ENCODE measurements around the gene LILRA6. TPM values are rescaled to one million over a fixed set of nuclear protein-coding genes. Genes with fewer than 3 reads are reported as not detected.
"Not testable (repeated sequence)": the region's sequence is repeated elsewhere in the genome, so short reads cannot be mapped to it uniquely, and the experiment has no call there.

The LILRA6 gene
- total RNA-seq, 4 donors from 2014 or later, result 1.0 to 1.7 TPM; not detected in 2

GRCh38 chr19:54222474-54223276, 19.9 kb downstream of the LILRA6 start, which contains the start of gene LILRB3:
TSS of gene LILRB3 (minus strand) at chr19:54223007. CDS start at chr19:54222976, 31 bp downstream.
- H3K36me3 ChIP-seq; intact Hi-C loops (cut with DNase I; ENCODE audit: low total_unique reads); DNase-seq; H3K4me1 ChIP-seq; H3K9me3 ChIP-seq; H3K27me3 ChIP-seq; H3K27ac ChIP-seq; H3K4me3 ChIP-seq: not testable (repeated sequence)

GRCh38 chr19:54221947-54222346, 20.6 kb downstream of the LILRA6 start:
- H3K36me3 ChIP-seq; H3K4me1 ChIP-seq; DNase-seq; intact Hi-C loops (cut with DNase I; ENCODE audit: low total_unique reads); H3K27ac ChIP-seq; H3K9me3 ChIP-seq; H3K4me3 ChIP-seq; H3K27me3 ChIP-seq: not testable (repeated sequence)

- intact Hi-C loops (cut with DNase I; ENCODE audit: low total_unique reads); H3K4me3 ChIP-seq; H3K36me3 ChIP-seq; H3K27ac ChIP-seq; H3K27me3 ChIP-seq; H3K9me3 ChIP-seq; DNase-seq; H3K4me1 ChIP-seq: not testable (repeated sequence)
Measured at GRCh38 chr19:54219702-54220101, 22.9 kb downstream of the LILRA6 start.

GRCh38 chr19:54218960-54219661, 23.5 kb downstream of the LILRA6 start:
- intact Hi-C loops (cut with DNase I; ENCODE audit: low total_unique reads), result no loop called here
- Histone ChIP-seq H3K4me1 (no peaks in the 10 kb centered on the region), H3K9me3 (no peaks in the 10 kb centered on the region), H3K27ac (no peak overlapping the region), H3K27me3 (no peaks in the 10 kb centered on the region), H3K4me3 (no peak overlapping the region), H3K36me3 (no peaks in the 10 kb centered on the region)
- TF ChIP-seq CTCF (IDR thresholded peaks at IDR 0.05) (no peak), POLR2A (IDR thresholded peaks at IDR 0.05) (no peak)
- no peak for DNase-seq

GRCh38 chr19:54218259-54218658, 24.3 kb downstream of the LILRA6 start:
- H3K27me3 ChIP-seq, result no peaks in the 10 kb centered on the region
- DNase-seq, result no peak
- no peak overlapping the region for H3K27ac ChIP-seq
- no peaks in the 10 kb centered on the region for H3K36me3 ChIP-seq
- no peaks in the 10 kb centered on the region for H3K9me3 ChIP-seq
- TF ChIP-seq POLR2A (IDR thresholded peaks at IDR 0.05) (no peak), CTCF (IDR thresholded peaks at IDR 0.05) (no peak)
- H3K4me1 ChIP-seq, result no peaks in the 10 kb centered on the region
- intact Hi-C loops (cut with DNase I; ENCODE audit: low total_unique reads), result no loop called here
- no peak overlapping the region for H3K4me3 ChIP-seq

GRCh38 chr19:54217517-54218247, 24.9 kb downstream of the LILRA6 start:
- intact Hi-C loops (cut with DNase I; ENCODE audit: low total_unique reads); H3K36me3 ChIP-seq; H3K4me1 ChIP-seq; H3K27me3 ChIP-seq; H3K4me3 ChIP-seq; DNase-seq; H3K27ac ChIP-seq; H3K9me3 ChIP-seq: not testable (repeated sequence)

- no peak for TF ChIP-seq POLR2A (IDR thresholded peaks at IDR 0.05)
- TF ChIP-seq CTCF (IDR thresholded peaks at IDR 0.05), result no peak
- Histone ChIP-seq H3K9me3 (no peaks in the 10 kb centered on the region), H3K4me3 (no peak overlapping the region), H3K4me1 (no peaks in the 10 kb centered on the region), H3K27ac (no peak overlapping the region), H3K36me3 (no peaks in the 10 kb centered on the region), H3K27me3 (no peaks in the 10 kb centered on the region)
- intact Hi-C loops (cut with DNase I; ENCODE audit: low total_unique reads), result no loop called here
- no peak for DNase-seq
Measured at GRCh38 chr19:54216869-54217268, 25.7 kb downstream of the LILRA6 start.

GRCh38 chr19:54214734-54215133, 27.9 kb downstream of the LILRA6 start:
- H3K4me1 ChIP-seq; DNase-seq; H3K27me3 ChIP-seq; H3K4me3 ChIP-seq; H3K27ac ChIP-seq; H3K9me3 ChIP-seq; H3K36me3 ChIP-seq; intact Hi-C loops (cut with DNase I; ENCODE audit: low total_unique reads): not testable (repeated sequence)

- H3K27ac ChIP-seq; H3K36me3 ChIP-seq; H3K9me3 ChIP-seq; H3K27me3 ChIP-seq; DNase-seq; intact Hi-C loops (cut with DNase I; ENCODE audit: low total_unique reads); H3K4me3 ChIP-seq; H3K4me1 ChIP-seq: not testable (repeated sequence)
Measured at GRCh38 chr19:54214217-54214616, 28.4 kb downstream of the LILRA6 start.
